ENCODE measurements around the gene C11orf86. TPM values are rescaled to one million over a fixed set of nuclear protein-coding genes. Genes with fewer than 3 reads are reported as not detected.

The C11orf86 gene
- total and polyA plus RNA-seq, 2 donors (not counting 3 experiments of a cell fraction or from before 2014, with no cell fraction given), result not detected

DNA sequence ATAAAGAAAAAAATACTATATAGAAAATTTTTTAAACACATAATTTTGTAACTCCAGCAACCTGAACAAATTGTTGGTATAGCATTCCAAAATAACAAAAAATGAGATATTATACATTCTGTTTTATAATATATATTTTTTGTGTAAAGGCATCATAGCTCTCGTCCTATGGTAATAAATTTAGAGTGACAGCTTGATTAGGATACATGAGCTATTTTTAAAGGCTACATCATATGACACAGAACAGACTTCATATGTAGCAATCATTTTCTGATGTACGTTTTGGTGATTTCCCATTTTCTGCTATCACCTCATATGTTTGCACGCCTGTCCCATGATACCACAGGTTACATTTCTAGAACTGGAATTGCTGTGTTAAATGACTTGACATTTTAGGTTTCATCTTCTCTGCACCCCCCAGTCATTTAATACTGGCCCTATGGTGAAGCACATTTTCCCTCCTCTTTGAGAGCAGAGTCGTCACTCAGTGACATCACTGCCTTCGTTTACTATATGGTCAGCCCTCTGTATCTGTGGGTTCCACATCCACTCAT is 36.4 kb upstream of the C11orf86 start:
- Histone ChIP-seq H3K4me2 (ENCODE audit: insufficient read depth, low read length) (no peak overlapping the region), H3K9me1 (replicated peaks; ENCODE audit: control insufficient read depth, extremely low read depth, insufficient read depth, low read length) (no peaks in the 10 kb centered on the region), H3K27me3 (ENCODE audit: control insufficient read depth in 2 of 2, insufficient read depth in 2 of 2, low read length in 2 of 2) (no peaks in the 10 kb centered on the region), H4K20me1 (replicated peaks; ENCODE audit: control insufficient read depth, extremely low read depth, insufficient read depth, low read length) (no peaks in the 10 kb centered on the region), H3K4me3 (replicated peaks in 1 of 3; ENCODE audit: insufficient read depth in 1 of 3, low read depth in 1 of 3, low read length in 3 of 3) (no peak overlapping the region), H3K27ac (ENCODE audit: insufficient read depth, low read depth, low read length) (no peak overlapping the region), H3K79me2 (ENCODE audit: control insufficient read depth, insufficient read depth, low read length) (no peaks in the 10 kb centered on the region), H3K36me3 (ENCODE audit: control insufficient read depth in 2 of 2, extremely low read depth in 1 of 2, insufficient read depth in 2 of 2, low read length in 2 of 2) (no peaks in the 10 kb centered on the region), H3K4me1 (ENCODE audit: control insufficient read depth, extremely low read depth, insufficient read depth, low read length) (no peaks in the 10 kb centered on the region), H3K9ac (replicated peaks; ENCODE audit: extremely low read depth, insufficient read depth, low read length) (no peak overlapping the region), H3K9me3 (replicated peaks; ENCODE audit: control insufficient read depth, insufficient read depth, low read length) (no peaks in the 10 kb centered on the region), H2AFZ (ENCODE audit: low read depth, low read length) (no peak overlapping the region)
- ChIA-PET POLR2A (no interaction called here), CTCF (no interaction called here)
- TF ChIP-seq, protein P1, sequence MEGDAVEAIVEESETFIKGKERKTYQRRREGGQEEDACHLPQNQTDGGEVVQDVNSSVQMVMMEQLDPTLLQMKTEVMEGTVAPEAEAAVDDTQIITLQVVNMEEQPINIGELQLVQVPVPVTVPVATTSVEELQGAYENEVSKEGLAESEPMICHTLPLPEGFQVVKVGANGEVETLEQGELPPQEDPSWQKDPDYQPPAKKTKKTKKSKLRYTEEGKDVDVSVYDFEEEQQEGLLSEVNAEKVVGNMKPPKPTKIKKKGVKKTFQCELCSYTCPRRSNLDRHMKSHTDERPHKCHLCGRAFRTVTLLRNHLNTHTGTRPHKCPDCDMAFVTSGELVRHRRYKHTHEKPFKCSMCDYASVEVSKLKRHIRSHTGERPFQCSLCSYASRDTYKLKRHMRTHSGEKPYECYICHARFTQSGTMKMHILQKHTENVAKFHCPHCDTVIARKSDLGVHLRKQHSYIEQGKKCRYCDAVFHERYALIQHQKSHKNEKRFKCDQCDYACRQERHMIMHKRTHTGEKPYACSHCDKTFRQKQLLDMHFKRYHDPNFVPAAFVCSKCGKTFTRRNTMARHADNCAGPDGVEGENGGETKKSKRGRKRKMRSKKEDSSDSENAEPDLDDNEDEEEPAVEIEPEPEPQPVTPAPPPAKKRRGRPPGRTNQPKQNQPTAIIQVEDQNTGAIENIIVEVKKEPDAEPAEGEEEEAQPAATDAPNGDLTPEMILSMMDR (IDR thresholded peaks at IDR 0.05; ENCODE audit: extremely low read depth in 1 of 2, insufficient read depth in 1 of 2, low read depth in 1 of 2, low read length in 2 of 2), result no peak
- TF ChIP-seq GATA2 (IDR thresholded peaks at IDR 0.05; ENCODE audit: insufficient read depth, insufficient read length, low read depth, low read length), result no peak
- intact Hi-C loops (cut with micrococcal nuclease), result no loop called here
- DNase-seq (ENCODE audit: low read depth, low spot score), result no peak
- no peak for FAIRE-seq
- dilution Hi-C loops (cut with MboI; ENCODE audit: extremely low pct_ligation_motif_present, low sequenced_read_pairs), result no loop called here
- BruUV-seq (replicated peaks), result no TSS peak

DNA sequence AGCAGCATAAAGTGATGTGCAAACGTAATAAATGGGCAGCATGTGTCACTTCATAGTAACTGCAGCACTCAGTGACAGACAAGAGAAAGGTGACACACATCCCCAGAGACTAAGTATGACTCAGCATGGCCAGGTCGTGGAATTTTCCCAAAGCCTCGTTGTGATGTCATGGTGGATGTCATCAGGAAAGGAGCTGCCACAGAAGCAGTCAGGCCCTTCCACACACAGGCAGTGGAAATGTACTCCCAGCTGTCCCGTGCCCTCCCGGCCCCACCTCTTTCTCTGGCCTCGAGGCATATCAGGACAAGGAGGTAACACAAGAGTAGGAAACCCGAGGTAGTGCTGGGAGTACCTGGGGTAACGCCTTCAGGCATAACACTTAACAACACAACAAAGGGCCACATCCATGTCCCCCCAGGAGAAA is 25.0 kb upstream of the C11orf86 start:
- POLR2A ChIA-PET, result no interaction called here
- H3K27ac ChIP-seq (ENCODE audit: insufficient read depth, low read depth, low read length), result no peak overlapping the region
- H2AFZ ChIP-seq (ENCODE audit: low read depth, low read length), result no peak overlapping the region
- FAIRE-seq (peak; percentile 84), DNase-seq (ENCODE audit: low read depth, low spot score) (peak; percentile 80)
- CTCF ChIA-PET, result interaction anchor here (1.0 to 1.4 kb wide), 3 partner anchors 26 to 72 kb away, joined by 4 to 5 read pairs (median 5); no protein-coding TSS in a partner anchor
- dilution Hi-C loops (cut with MboI; ENCODE audit: extremely low pct_ligation_motif_present, low sequenced_read_pairs) (no loop called here), intact Hi-C loops (cut with micrococcal nuclease) (no loop called here)
- no peaks in the 10 kb centered on the region for H4K20me1 ChIP-seq (replicated peaks; ENCODE audit: control insufficient read depth, extremely low read depth, insufficient read depth, low read length)
- no peak overlapping the region for H3K4me3 ChIP-seq (replicated peaks in 1 of 3; ENCODE audit: insufficient read depth in 1 of 3, low read depth in 1 of 3, low read length in 3 of 3)
- TF ChIP-seq FOS (IDR thresholded peaks at IDR 0.05; ENCODE audit: borderline replicate concordance, insufficient read depth, low read length) (peak; percentile 74), MYC (IDR thresholded peaks at IDR 0.05; ENCODE audit: low read depth, low read length) (no peak), JUN (IDR thresholded peaks at IDR 0.05; ENCODE audit: borderline replicate concordance, insufficient read depth, insufficient read length, low read depth) (peak; percentile 56)
- TF ChIP-seq, protein P1 (IDR thresholded peaks at IDR 0.05; ENCODE audit: extremely low read depth in 1 of 2, insufficient read depth in 1 of 2, low read depth in 1 of 2, low read length in 2 of 2), result no peak
- H3K4me2 ChIP-seq (ENCODE audit: insufficient read depth, low read length), result no peak overlapping the region
- no peaks in the 10 kb centered on the region for H3K36me3 ChIP-seq (ENCODE audit: control insufficient read depth in 2 of 2, extremely low read depth in 1 of 2, insufficient read depth in 2 of 2, low read length in 2 of 2)
- no peaks in the 10 kb centered on the region for H3K9me3 ChIP-seq (replicated peaks; ENCODE audit: control insufficient read depth, insufficient read depth, low read length)
- H3K79me2 ChIP-seq (ENCODE audit: control insufficient read depth, insufficient read depth, low read length), result no peaks in the 10 kb centered on the region
- no TSS peak for BruUV-seq (replicated peaks)
- no peaks in the 10 kb centered on the region for H3K4me1 ChIP-seq (ENCODE audit: control insufficient read depth, extremely low read depth, insufficient read depth, low read length)
- H3K9ac ChIP-seq (replicated peaks; ENCODE audit: extremely low read depth, insufficient read depth, low read length), result no peak overlapping the region
- no peaks in the 10 kb centered on the region for H3K9me1 ChIP-seq (replicated peaks; ENCODE audit: control insufficient read depth, extremely low read depth, insufficient read depth, low read length)
- no peaks in the 10 kb centered on the region for H3K27me3 ChIP-seq (ENCODE audit: control insufficient read depth in 2 of 2, insufficient read depth in 2 of 2, low read length in 2 of 2)
